ENCODE results near the gene SUGCT. TPM values are rescaled to one million over a fixed set of nuclear protein-coding genes. Genes with fewer than 3 reads are reported as not detected.

The SUGCT gene
- total and polyA plus RNA-seq, 2 of the 13 experiments (the other 11 are each of a cell fraction or from before 2014, with no cell fraction given), result 10.1 to 22.2 TPM

DNA sequence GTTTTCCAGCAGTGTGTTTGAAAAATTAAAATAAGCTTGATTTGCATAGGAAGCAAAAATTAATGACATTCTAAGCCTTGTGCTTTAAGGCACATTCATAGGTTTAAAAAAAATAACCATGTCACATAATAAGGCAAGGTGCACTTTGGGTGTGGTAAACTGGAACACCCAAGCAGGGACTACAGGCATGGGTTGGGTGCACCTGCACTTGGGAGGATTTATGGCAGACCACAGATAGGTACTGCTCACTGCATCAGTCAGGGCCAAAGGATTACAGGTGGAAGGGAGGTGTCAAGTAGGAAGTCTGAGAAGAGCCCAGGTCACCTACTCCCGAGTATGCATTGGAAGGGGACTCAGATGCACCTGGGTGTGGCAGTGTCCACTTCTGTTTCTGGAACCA is 753.7 kb downstream of the SUGCT start (continued):
- TF ChIP-seq, protein P1, sequence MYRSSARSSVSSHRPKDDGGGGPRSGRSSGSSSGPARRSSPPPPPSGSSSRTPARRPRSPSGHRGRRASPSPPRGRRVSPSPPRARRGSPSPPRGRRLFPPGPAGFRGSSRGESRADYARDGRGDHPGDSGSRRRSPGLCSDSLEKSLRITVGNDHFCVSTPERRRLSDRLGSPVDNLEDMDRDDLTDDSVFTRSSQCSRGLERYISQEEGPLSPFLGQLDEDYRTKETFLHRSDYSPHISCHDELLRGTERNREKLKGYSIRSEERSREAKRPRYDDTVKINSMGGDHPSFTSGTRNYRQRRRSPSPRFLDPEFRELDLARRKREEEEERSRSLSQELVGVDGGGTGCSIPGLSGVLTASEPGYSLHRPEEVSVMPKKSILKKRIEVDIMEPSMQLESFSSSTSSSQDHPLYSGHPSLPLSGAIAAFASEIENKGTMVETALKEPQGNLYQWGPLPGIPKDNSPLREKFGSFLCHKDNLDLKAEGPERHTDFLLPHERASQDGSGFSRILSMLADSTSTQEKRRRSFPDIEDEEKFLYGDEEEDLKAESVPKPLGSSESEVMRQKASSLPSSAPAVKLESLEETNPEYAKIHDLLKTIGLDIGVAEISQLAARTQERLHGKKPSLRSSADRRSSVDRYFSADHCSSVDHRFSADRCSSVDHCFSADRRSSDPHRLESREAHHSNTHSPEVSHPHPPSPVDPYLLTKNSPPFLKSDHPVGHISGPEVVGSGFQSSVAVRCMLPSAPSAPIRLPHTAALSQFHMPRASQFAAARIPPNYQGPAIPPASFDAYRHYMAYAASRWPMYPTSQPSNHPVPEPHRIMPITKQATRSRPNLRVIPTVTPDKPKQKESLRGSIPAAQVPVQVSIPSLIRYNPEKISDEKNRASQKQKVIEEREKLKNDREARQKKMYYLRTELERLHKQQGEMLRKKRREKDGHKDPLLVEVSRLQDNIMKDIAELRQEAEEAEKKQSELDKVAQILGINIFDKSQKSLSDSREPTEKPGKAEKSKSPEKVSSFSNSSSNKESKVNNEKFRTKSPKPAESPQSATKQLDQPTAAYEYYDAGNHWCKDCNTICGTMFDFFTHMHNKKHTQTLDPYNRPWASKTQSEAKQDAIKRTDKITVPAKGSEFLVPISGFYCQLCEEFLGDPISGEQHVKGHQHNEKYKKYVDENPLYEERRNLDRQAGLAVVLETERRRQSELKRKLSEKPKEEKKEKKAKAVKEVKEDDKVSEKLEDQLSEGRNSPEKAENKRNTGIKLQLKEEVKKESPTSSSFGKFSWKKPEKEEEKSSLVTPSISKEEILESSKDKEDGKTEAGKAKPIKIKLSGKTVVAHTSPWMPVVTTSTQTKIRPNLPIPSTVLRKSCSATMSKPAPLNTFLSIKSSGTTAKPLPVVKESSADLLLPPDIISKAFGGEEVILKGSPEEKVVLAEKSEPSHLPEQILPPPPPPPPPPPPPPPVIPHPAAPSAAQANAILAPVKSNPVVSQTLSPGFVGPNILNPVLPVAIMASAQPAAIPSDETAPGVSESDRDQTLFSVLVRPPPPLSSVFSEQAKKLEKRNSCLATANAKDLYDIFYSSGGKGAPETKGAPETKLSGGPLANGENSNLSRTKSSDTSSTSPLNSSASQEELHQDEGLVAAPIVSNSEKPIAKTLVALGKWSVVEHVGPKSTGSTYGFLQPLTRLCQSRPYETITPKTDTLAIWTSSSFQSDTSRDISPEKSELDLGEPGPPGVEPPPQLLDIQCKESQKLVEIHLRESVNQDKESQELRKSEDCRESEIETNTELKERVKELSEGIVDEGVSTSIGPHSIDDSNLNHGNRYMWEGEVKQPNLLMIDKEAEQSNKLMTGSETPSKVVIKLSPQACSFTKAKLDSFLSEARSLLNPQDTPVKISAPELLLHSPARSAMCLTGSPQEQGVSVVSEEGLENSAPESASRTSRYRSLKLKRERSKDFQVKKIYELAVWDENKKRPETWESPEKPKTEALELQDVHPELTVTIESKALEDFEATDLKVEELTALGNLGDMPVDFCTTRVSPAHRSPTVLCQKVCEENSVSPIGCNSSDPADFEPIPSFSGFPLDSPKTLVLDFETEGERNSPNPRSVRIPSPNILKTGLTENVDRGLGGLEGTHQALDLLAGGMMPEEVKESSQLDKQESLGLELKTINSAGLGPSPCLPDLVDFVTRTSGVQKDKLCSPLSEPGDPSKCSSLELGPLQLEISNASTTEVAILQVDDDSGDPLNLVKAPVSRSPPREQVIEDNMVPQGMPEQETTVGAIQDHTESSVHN (CRISPR knock-in tag; IDR thresholded peaks at IDR 0.05), result no peak
- TF ChIP-seq ZSCAN9 (CRISPR knock-in tag; IDR thresholded peaks at IDR 0.05; ENCODE audit: borderline replicate concordance) (no peak), ZNF329 (CRISPR knock-in tag; IDR thresholded peaks at IDR 0.05; ENCODE audit: low read depth) (no peak)
- TF ChIP-seq, protein P2, sequence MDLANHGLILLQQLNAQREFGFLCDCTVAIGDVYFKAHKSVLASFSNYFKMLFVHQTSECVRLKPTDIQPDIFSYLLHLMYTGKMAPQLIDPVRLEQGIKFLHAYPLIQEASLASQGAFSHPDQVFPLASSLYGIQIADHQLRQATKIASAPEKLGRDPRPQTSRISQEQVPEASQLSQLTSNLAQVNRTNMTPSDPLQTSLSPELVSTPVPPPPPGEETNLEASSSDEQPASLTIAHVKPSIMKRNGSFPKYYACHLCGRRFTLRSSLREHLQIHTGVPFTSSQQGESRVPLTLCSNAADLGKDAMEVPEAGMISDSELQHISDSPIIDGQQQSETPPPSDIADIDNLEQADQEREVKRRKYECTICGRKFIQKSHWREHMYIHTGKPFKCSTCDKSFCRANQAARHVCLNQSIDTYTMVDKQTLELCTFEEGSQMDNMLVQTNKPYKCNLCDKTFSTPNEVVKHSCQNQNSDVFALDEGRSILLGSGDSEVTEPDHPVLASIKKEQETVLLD (CRISPR knock-in tag; IDR thresholded peaks at IDR 0.05; ENCODE audit: low read depth), result no peak
